Measurements from ENCODE around the gene LRRTM4.

LRRTM4 gene

GRCh38 chr2:76985387-76986136 lies 536.6 kb downstream of the LRRTM4 start:
- H3K4me2 ChIP-seq (ENCODE audit: low read length) = no peak overlapping the region
- no peak overlapping the region for H3K9ac ChIP-seq (ENCODE audit: low read depth, low read length)
- H3K36me3 ChIP-seq (ENCODE audit: insufficient read depth, low read length) = no peaks in the 10 kb centered on the region
- H3K4me3 ChIP-seq (ENCODE audit: low read length) = no peak overlapping the region
- no peaks in the 10 kb centered on the region for H3K4me1 ChIP-seq (ENCODE audit: control insufficient read depth, insufficient read depth, low read length)
- no peaks in the 10 kb centered on the region for H3K27me3 ChIP-seq (ENCODE audit: control insufficient read depth, insufficient read depth, low read length)
- no peaks in the 10 kb centered on the region for H3K9me3 ChIP-seq (replicated peaks; ENCODE audit: low read length)

GRCh38 chr2:76984359-76984758 lies 537.8 kb downstream of the LRRTM4 start:
- H3K36me3 ChIP-seq (ENCODE audit: insufficient read depth, low read length) = no peaks in the 10 kb centered on the region
- H3K9me3 ChIP-seq (replicated peaks; ENCODE audit: low read length) = no peaks in the 10 kb centered on the region

GRCh38 chr2:76980067-76980787 lies 541.9 kb downstream of the LRRTM4 start:
- no peak overlapping the region for H3K4me3 ChIP-seq (ENCODE audit: low read length)
- no peaks in the 10 kb centered on the region for H3K36me3 ChIP-seq (ENCODE audit: insufficient read depth, low read length)
- no peaks in the 10 kb centered on the region for H3K4me1 ChIP-seq (ENCODE audit: control insufficient read depth, insufficient read depth, low read length)
- H3K27me3 ChIP-seq (ENCODE audit: control insufficient read depth, insufficient read depth, low read length) = no peaks in the 10 kb centered on the region
- no peak overlapping the region for H3K4me2 ChIP-seq (ENCODE audit: low read length)
- H3K9me3 ChIP-seq (replicated peaks; ENCODE audit: low read length) = no peaks in the 10 kb centered on the region
- no peak overlapping the region for H3K9ac ChIP-seq (ENCODE audit: low read depth, low read length)

More at GRCh38 chr2:76984359-76984758, 537.8 kb downstream of the LRRTM4 start:
- H3K4me1 ChIP-seq (ENCODE audit: control insufficient read depth, insufficient read depth, low read length) = no peaks in the 10 kb centered on the region
- no peak overlapping the region for H3K9ac ChIP-seq (ENCODE audit: low read depth, low read length)
- no peak overlapping the region for H3K4me2 ChIP-seq (ENCODE audit: low read length)
- H3K4me3 ChIP-seq (ENCODE audit: low read length) = no peak overlapping the region
- no peaks in the 10 kb centered on the region for H3K27me3 ChIP-seq (ENCODE audit: control insufficient read depth, insufficient read depth, low read length)

- H3K4me1 ChIP-seq (ENCODE audit: control insufficient read depth, insufficient read depth, low read length) = no peaks in the 10 kb centered on the region
- H3K9ac ChIP-seq (ENCODE audit: low read depth, low read length) = no peak overlapping the region
- no peak overlapping the region for H3K4me3 ChIP-seq (ENCODE audit: low read length)
- H3K36me3 ChIP-seq (ENCODE audit: insufficient read depth, low read length) = no peaks in the 10 kb centered on the region
- no peaks in the 10 kb centered on the region for H3K9me3 ChIP-seq (replicated peaks; ENCODE audit: low read length)
- H3K4me2 ChIP-seq (ENCODE audit: low read length) = no peak overlapping the region
- H3K27me3 ChIP-seq (ENCODE audit: control insufficient read depth, insufficient read depth, low read length) = no peaks in the 10 kb centered on the region
Observed at GRCh38 chr2:76977846-76978727, 544.1 kb downstream of the LRRTM4 start.

GRCh38 chr2:76975752-76976151 lies 546.4 kb downstream of the LRRTM4 start:
- no peak overlapping the region for H3K4me2 ChIP-seq (ENCODE audit: low read length)
- H3K27me3 ChIP-seq (ENCODE audit: control insufficient read depth, insufficient read depth, low read length) = no peaks in the 10 kb centered on the region
- no peaks in the 10 kb centered on the region for H3K4me1 ChIP-seq (ENCODE audit: control insufficient read depth, insufficient read depth, low read length)
- H3K36me3 ChIP-seq (ENCODE audit: insufficient read depth, low read length) = no peaks in the 10 kb centered on the region
- H3K9ac ChIP-seq (ENCODE audit: low read depth, low read length) = no peak overlapping the region
- no peaks in the 10 kb centered on the region for H3K9me3 ChIP-seq (replicated peaks; ENCODE audit: low read length)
- no peak overlapping the region for H3K4me3 ChIP-seq (ENCODE audit: low read length)

GRCh38 chr2:76973610-76974009 lies 548.6 kb downstream of the LRRTM4 start:
- Histone ChIP-seq H3K9ac (ENCODE audit: low read depth, low read length) (no peak overlapping the region), H3K36me3 (ENCODE audit: insufficient read depth, low read length) (no peaks in the 10 kb centered on the region), H3K27me3 (ENCODE audit: control insufficient read depth, insufficient read depth, low read length) (no peaks in the 10 kb centered on the region), H3K9me3 (replicated peaks; ENCODE audit: low read length) (no peaks in the 10 kb centered on the region), H3K4me2 (ENCODE audit: low read length) (no peak overlapping the region), H3K4me3 (ENCODE audit: low read length) (no peak overlapping the region), H3K4me1 (ENCODE audit: control insufficient read depth, insufficient read depth, low read length) (no peaks in the 10 kb centered on the region)

- Histone ChIP-seq H3K36me3 (ENCODE audit: insufficient read depth, low read length) (no peaks in the 10 kb centered on the region), H3K4me3 (ENCODE audit: low read length) (no peak overlapping the region), H3K27me3 (ENCODE audit: control insufficient read depth, insufficient read depth, low read length) (no peaks in the 10 kb centered on the region), H3K9ac (ENCODE audit: low read depth, low read length) (no peak overlapping the region), H3K4me2 (ENCODE audit: low read length) (no peak overlapping the region), H3K9me3 (replicated peaks; ENCODE audit: low read length) (no peaks in the 10 kb centered on the region), H3K4me1 (ENCODE audit: control insufficient read depth, insufficient read depth, low read length) (no peaks in the 10 kb centered on the region)
Observed at GRCh38 chr2:76965772-76966171, 556.4 kb downstream of the LRRTM4 start.

GRCh38 chr2:76958749-76959148 lies 563.4 kb downstream of the LRRTM4 start:
- no peak overlapping the region for H3K4me2 ChIP-seq (ENCODE audit: low read length)
- no peaks in the 10 kb centered on the region for H3K4me1 ChIP-seq (ENCODE audit: control insufficient read depth, insufficient read depth, low read length)
- H3K9ac ChIP-seq (ENCODE audit: low read depth, low read length) = no peak overlapping the region
- H3K9me3 ChIP-seq (replicated peaks; ENCODE audit: low read length) = no peaks in the 10 kb centered on the region
- no peaks in the 10 kb centered on the region for H3K27me3 ChIP-seq (ENCODE audit: control insufficient read depth, insufficient read depth, low read length)
- H3K36me3 ChIP-seq (ENCODE audit: insufficient read depth, low read length) = no peaks in the 10 kb centered on the region
- H3K4me3 ChIP-seq (ENCODE audit: low read length) = no peak overlapping the region

- no peaks in the 10 kb centered on the region for H3K27me3 ChIP-seq (ENCODE audit: control insufficient read depth, insufficient read depth, low read length)
- H3K9me3 ChIP-seq (replicated peaks; ENCODE audit: low read length) = no peaks in the 10 kb centered on the region
- no peak overlapping the region for H3K9ac ChIP-seq (ENCODE audit: low read depth, low read length)
- no peaks in the 10 kb centered on the region for H3K4me1 ChIP-seq (ENCODE audit: control insufficient read depth, insufficient read depth, low read length)
- no peaks in the 10 kb centered on the region for H3K36me3 ChIP-seq (ENCODE audit: insufficient read depth, low read length)
- H3K4me2 ChIP-seq (ENCODE audit: low read length) = no peak overlapping the region
- no peak overlapping the region for H3K4me3 ChIP-seq (ENCODE audit: low read length)
Observed at GRCh38 chr2:76953733-76954347, 568.3 kb downstream of the LRRTM4 start.

- H3K9ac ChIP-seq (ENCODE audit: low read depth, low read length) = no peak overlapping the region
- no peaks in the 10 kb centered on the region for H3K4me1 ChIP-seq (ENCODE audit: control insufficient read depth, insufficient read depth, low read length)
- no peak overlapping the region for H3K4me2 ChIP-seq (ENCODE audit: low read length)
- no peaks in the 10 kb centered on the region for H3K27me3 ChIP-seq (ENCODE audit: control insufficient read depth, insufficient read depth, low read length)
- H3K9me3 ChIP-seq (replicated peaks; ENCODE audit: low read length) = no peaks in the 10 kb centered on the region
- H3K36me3 ChIP-seq (ENCODE audit: insufficient read depth, low read length) = no peaks in the 10 kb centered on the region
- H3K4me3 ChIP-seq (ENCODE audit: low read length) = no peak overlapping the region
Observed at GRCh38 chr2:76946631-76947145, 575.5 kb downstream of the LRRTM4 start.

GRCh38 chr2:76940559-76940958 lies 581.6 kb downstream of the LRRTM4 start:
- Histone ChIP-seq H3K4me2 (ENCODE audit: low read length) (no peak overlapping the region), H3K9ac (ENCODE audit: low read depth, low read length) (no peak overlapping the region), H3K36me3 (ENCODE audit: insufficient read depth, low read length) (no peaks in the 10 kb centered on the region), H3K4me3 (ENCODE audit: low read length) (no peak overlapping the region), H3K9me3 (replicated peaks; ENCODE audit: low read length) (no peaks in the 10 kb centered on the region), H3K4me1 (ENCODE audit: control insufficient read depth, insufficient read depth, low read length) (no peaks in the 10 kb centered on the region), H3K27me3 (ENCODE audit: control insufficient read depth, insufficient read depth, low read length) (no peaks in the 10 kb centered on the region)

All from skeletal muscle satellite cell (primary cell).